ENCODE measurements around the gene SMIM27.
A peak's percentile ranks its signal among the peaks of the same experiment; 100 is the strongest.
"Not testable (repeated sequence)": the region's sequence is repeated elsewhere in the genome, so short reads cannot be mapped to it uniquely, and the experiment has no call there.

The SMIM27 gene

DNA sequence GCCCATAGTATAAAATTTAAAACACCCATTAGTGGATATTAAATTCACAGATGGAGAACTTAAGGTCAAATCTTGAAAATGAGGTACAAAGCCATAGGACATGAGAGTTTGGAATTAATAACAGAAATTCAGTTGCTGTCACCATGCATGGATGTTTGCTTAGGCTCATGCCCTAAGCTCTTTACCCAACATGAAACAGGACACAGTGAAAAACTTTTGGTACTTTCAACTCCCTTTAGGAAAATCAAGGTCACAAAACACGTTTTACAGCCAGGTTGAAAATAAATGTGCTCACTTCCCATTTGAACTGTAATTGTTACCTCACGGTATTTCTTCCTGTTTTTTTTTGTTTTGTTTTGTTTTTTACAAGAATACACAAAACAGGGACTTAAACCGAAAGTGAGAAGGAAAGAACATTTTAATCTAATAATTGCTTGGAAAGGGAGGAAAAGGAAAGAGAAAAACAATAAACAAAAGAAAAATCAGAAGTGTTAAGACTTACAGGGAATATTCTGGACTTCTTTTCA, 6.3 kb downstream of the SMIM27 start:
- no peak for DNase-seq

DNA sequence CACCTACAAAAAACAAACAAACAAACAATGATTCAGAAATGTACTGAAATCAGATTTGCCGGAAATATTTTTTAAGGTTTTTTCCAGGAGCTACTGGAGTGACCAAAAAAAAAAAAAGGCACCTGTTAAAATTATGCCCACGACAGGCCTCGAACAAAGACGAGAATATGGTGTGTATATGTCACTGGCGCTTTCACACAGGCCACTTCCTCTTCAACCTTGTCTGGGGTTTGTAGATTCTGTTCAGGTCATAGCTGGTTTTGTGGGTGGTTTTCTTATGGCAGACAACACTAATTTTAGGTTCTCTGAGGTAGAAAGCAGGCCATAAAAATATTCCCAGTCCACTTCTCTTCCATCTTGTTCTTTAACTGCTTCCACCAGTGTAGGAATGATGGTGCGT, 13.8 kb downstream of the SMIM27 start:
- DNase-seq = no peak

- DNase-seq = no peak
Observed at GRCh38 chr9:32566770-32567169, 14.6 kb downstream of the SMIM27 start.

DNA sequence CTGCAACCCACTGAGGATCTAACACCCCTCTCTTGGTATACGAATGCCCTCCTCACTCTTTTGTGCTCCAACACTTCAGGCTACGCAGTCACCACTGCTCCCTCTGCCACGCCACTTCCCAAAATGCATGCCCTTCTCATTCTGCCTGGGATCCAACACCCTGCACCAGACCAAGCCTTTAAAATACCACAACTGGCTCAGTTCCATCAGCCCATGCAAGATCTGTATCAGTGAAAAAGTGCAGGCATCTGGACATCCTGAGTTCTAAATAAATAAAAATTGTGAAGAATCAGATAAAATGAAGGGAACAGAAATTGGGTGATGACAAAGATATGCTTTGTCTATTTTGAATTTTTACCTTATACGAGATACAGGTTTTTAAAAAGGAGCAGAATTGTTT, 18.1 kb downstream of the SMIM27 start:
- no peak for DNase-seq

GRCh38 chr9:32571969-32572899, 20.1 kb downstream of the SMIM27 start:
- peak; percentile 56 for DNase-seq

- peak; percentile 96 for DNase-seq
Observed at GRCh38 chr9:32572900-32573523, 20.9 kb downstream of the SMIM27 start, which contains the start of gene NDUFB6. Gene NDUFB6 (minus strand): TSS chr9:32573159. CDS start chr9:32573060, 99 bp downstream.

GRCh38 chr9:32573821-32574220, 21.7 kb downstream of the SMIM27 start:
- DNase-seq = no peak

- no peak for DNase-seq
Observed at GRCh38 chr9:32574858-32575257, 22.7 kb downstream of the SMIM27 start.

GRCh38 chr9:32577316-32577715, 25.2 kb downstream of the SMIM27 start:
- DNase-seq = no peak

DNA sequence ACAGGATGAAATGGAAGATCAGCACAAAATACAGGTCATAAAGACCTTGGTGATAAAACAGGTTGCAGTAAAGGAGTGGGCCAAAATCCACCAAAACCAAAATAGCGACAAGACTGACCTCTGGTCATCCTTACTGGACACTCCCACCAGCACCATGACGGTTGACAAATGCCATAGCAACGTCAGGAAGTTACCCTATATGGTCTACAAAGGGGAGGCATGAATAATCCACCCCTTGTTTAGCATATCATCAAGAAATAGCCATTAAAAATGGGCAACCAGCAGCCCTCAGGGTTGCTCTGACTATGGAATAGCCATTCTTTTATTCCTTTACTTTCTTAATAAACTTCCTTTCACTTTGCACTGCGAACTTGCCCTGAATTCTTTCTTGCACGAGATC, 26.8 kb downstream of the SMIM27 start:
- no peak for DNase-seq

DNA sequence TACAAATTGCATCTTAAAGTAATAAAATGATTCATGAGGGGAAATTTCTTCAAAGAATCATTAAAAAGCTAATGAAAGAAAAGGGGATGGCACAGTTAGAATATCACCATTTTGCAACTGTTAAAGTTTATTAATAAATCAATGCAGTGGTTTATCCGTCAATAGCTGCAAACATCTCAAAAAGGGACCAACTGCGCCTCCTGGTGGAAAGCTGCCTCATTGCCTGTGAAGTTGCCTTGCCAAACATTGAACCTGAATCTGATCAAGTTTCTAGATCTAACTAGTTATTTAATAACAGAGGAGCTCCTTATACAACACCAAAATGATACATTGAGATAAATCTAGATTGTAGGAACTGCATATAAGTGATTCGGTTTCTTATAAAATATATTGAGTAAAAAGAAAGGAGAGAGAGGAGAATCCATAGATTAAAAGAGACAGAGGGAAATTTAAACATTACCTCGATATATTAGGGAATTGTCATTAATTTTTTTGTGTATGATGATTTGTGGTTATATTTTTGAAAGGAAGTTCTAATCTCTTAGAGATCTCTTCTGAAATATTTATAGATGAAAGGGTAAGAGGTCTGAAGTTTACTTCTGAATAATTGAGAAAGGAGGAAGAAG, 27.7 kb downstream of the SMIM27 start:
- peak; percentile 84 for DNase-seq

- no peak for DNase-seq
Observed at GRCh38 chr9:32580631-32581300, 28.6 kb downstream of the SMIM27 start.

DNA sequence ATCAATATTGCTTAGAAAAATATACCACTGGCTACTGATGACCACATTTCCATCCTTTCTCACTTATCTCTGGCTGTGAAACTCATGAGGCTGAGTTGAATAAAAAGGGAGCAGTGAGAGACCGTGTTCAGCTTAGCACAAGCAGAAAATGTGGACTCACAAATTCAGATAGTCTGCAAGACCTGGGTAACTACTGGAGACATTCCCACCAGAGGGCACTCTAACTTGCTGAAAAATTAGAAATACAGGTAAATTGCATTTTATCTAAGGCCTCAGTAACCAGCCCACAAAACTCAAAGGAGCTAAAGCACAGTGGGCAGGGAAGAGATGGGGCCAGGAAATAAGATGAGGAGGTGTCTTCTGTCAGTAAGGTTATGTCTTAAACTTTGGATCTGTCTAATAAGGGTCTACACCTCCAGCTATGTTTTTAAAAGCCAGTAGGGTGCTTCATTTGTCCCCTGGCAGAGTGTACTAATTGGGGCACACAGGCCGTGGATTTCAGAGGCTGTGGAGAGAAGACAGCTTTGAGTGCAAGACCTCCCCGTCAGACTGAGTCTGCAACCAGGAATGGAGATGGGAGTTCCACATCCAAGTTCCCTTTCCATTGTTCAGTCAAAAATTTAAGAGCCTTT, 29.5 kb downstream of the SMIM27 start:
- no peak for DNase-seq

- DNase-seq = no peak
Observed at GRCh38 chr9:32584784-32585183, 32.7 kb downstream of the SMIM27 start.

- no peak for DNase-seq
Observed at GRCh38 chr9:32587901-32588300, 35.8 kb downstream of the SMIM27 start.

GRCh38 chr9:32589083-32589723, 37.1 kb downstream of the SMIM27 start:
- DNase-seq = no peak

GRCh38 chr9:32590476-32590875, 38.3 kb downstream of the SMIM27 start:
- no peak for DNase-seq

- DNase-seq = no peak
Observed at GRCh38 chr9:32590898-32591297, 38.8 kb downstream of the SMIM27 start.

GRCh38 chr9:32596096-32596865, 44.2 kb downstream of the SMIM27 start:
- DNase-seq = no peak

GRCh38 chr9:32596936-32597335, 44.8 kb downstream of the SMIM27 start:
- no peak for DNase-seq

DNA sequence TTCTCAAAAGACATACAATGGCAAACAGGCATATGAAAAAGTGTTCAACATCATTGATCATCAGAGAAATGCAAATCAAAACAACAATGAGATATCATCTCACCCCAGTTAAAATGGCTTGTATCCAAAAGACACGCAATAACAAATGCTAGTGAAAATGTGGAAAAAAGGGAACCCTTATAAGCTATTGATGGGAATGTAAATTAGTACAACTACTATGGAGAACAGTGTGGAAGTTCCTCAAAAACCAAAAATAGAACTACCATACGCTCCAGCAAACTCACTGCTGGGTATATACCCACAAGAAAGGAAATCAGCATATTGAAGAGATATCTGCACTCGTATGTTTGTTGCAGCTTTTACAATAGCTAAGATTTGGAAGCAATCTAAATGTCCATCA, 46.9 kb downstream of the SMIM27 start:
- DNase-seq = not testable (repeated sequence)

Measured in T-helper 9 cell (primary cell).